Epithelial cell of prostate (primary cell): Measurements from ENCODE around the gene OLFM1.
A peak's percentile ranks its signal among the peaks of the same experiment; 100 is the strongest.

Experiments used
- DNase-seq: peaks from one replicate; pipeline ENCODE4 v3.0.0-alpha.2; 2011; ENCODE audit warnings: low read depth, low spot score
- H3K27ac ChIP-seq: fragments of 450-650 bp; 2 replicates; pipeline ENCODE4 v1.5.1; 2017; ENCODE audit warnings: mild to moderate bottlenecking

The OLFM1 gene

GRCh38 chr9:135087489-135087792, at the start of gene OLFM1:
OLFM1 (plus strand) TSS chr9:135087668; CDS start chr9:135087990, 322 bp downstream.
- DNase-seq = peak; percentile 16
- no peak within 1 kb of the TSS for H3K27ac ChIP-seq

- no peak overlapping the region for H3K27ac ChIP-seq
- no peak for DNase-seq
These were observed 49.1 kb upstream of the OLFM1 start for GRCh38 chr9:135038331-135038730.

DNA sequence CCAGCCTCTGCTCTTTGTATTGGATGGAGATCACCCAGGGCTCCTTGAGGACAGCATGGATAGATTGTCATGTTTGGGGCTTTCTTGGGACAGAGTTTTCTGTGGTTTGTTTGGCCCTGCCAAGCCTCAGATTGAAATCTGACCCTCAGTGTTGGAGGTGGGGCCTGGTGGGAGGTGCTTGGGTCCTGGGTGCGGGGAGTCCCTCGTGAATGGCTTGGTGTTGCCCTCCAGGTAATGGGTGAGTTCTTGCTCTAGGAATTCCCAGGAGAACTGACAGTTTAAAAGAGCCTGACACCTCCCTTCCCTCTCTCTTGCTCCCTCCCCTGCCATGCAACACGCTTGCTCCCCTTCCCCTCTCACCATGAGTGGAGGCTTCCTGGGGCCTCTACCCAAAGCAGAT, 48.6 kb upstream of the OLFM1 start:
- H3K27ac ChIP-seq = no peak overlapping the region
- DNase-seq = no peak

DNA sequence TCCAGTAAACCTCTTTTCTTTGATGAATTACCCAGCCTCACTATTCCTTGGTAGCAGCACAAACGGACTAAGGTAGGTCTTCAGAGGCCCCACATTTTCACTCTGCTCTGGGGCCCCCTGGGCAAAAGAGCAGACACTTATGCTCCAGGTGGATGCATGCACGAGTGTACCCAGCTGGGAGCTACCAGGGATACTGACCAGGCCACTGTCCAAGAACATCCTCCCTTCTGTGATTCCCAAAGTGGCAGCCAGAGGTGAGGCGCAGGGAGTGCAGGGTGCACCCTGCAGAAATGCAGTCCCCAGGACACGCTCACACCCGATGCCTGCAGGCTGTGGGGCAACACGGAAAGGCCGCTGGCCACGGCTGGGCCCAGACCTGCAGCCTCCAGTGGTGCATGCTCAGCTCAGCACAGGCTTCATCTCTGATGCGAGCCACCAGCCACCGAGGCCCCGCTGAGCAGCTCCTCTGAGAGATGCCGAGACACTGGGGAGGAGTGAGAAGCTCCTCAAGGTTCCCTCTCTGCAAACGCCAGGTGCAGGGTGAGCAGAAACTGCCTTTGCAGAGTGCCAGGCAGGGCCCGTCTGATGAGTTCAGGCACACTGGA, 48.1 kb upstream of the OLFM1 start:
- H3K27ac ChIP-seq = no peak overlapping the region
- no peak for DNase-seq

GRCh38 chr9:135039916-135040645, 47.4 kb upstream of the OLFM1 start:
- H3K27ac ChIP-seq = no peak overlapping the region
- no peak for DNase-seq

GRCh38 chr9:135040892-135041291, 46.6 kb upstream of the OLFM1 start:
- no peak for DNase-seq

GRCh38 chr9:135043345-135043744, 44.1 kb upstream of the OLFM1 start:
- no peak overlapping the region for H3K27ac ChIP-seq
- no peak for DNase-seq

More at GRCh38 chr9:135040892-135041291, 46.6 kb upstream of the OLFM1 start:
- no peak overlapping the region for H3K27ac ChIP-seq

GRCh38 chr9:135045264-135045927, 42.1 kb upstream of the OLFM1 start:
- no peak overlapping the region for H3K27ac ChIP-seq
- DNase-seq = no peak

DNA sequence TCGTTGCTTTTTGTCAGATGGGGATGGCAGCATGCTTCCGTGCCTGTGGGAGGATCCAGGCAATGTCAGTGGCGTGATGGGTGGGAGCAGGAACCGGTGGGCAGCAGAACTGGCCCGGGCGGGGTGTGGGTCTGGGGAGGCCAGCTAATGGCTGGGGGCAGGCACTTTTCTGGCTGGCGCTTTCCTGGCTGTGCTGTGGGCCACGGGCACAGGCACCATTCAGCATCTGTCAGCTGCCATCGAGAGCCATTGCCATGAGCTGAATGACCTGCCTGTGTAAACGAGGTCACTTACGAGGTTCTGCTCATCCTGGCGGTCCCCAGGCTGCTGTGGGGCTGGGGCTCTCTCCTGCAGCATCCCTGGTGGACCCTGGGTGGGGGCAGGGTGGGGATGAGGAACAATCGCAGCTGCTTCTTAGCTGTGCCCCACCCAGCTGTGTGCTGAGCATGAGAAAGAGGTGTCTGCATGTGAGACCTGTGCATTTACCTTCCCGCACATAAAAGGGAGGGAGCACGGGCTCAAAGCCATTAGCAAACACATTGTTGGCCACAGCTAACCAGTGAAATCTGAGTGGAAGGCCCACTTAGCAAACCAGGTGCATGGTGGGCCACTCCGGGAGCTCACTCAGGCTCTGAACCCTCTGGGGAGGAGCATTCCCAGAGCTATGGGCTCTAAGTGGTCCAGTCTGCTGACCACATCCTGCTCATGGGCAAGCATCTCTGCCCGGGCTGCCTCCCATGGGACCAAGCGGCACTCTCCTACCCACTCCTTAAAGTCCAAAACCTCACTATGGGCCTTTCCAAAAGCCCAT, 41.3 kb upstream of the OLFM1 start:
- H3K27ac ChIP-seq = no peak overlapping the region
- DNase-seq = no peak

- DNase-seq = no peak
These were observed 40.6 kb upstream of the OLFM1 start for GRCh38 chr9:135046739-135047350.

GRCh38 chr9:135047521-135047920, 39.9 kb upstream of the OLFM1 start:
- H3K27ac ChIP-seq = no peak overlapping the region
- no peak for DNase-seq

More at GRCh38 chr9:135046739-135047350, 40.6 kb upstream of the OLFM1 start:
- H3K27ac ChIP-seq = no peak overlapping the region

DNA sequence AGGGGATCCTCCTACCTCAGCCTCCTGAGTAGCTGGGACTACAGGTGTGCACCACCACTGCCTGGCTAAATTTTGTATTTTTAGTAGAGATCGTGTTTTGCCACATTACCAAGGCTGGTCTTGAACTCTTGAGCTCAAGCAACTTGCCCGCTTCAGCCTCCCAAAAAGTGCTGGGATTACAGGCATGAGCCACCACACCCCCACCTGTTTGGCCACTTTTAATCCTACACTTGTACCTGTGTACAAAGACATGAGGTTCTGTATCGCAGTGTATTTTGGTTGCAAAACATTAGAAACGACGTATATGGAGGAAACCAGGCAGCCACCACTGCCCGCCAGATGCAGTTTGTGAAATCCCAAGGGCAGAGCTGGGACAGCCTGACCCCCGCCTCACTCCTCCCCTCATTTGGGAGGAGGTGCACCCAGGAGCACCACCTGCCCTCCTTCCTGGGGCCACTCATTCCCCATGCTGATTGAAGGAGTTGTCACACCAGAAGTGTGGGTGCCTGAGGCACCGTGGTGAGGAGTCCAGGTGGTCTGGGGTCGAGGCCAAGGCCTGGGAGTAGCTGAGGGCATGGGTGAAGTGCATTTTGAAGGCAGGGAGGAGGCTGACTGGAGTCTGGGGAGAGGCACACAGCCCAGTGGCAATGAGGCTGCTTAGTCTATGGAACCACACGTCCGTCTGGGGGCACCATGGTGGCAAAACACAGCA, 39.3 kb upstream of the OLFM1 start:
- no peak overlapping the region for H3K27ac ChIP-seq
- DNase-seq = no peak

GRCh38 chr9:135048758-135049444, 38.6 kb upstream of the OLFM1 start:
- H3K27ac ChIP-seq = no peak overlapping the region
- DNase-seq = no peak

DNA sequence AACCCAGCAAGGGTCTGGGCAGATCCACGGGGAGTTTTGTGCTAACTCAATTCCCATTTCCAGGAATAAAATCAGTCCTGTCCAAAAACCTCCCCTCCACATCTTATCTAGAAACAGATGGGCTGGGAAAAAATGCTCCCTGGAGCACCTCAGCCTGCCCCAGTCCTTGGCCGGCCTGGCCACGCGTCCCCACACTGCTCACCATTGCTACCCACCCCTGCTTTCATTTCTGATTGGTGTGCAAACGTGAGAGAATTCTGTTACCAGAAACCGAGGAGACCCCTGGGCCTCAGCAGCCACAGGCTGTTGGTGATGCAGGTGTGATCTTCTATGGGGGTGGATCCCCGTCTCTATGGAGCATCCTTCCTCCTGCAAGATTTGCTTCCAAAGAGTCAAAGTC, 38.0 kb upstream of the OLFM1 start:
- no peak overlapping the region for H3K27ac ChIP-seq
- no peak for DNase-seq

- H3K27ac ChIP-seq = no peak overlapping the region
- DNase-seq = no peak
These were observed 37.1 kb upstream of the OLFM1 start for GRCh38 chr9:135050072-135050990.

DNA sequence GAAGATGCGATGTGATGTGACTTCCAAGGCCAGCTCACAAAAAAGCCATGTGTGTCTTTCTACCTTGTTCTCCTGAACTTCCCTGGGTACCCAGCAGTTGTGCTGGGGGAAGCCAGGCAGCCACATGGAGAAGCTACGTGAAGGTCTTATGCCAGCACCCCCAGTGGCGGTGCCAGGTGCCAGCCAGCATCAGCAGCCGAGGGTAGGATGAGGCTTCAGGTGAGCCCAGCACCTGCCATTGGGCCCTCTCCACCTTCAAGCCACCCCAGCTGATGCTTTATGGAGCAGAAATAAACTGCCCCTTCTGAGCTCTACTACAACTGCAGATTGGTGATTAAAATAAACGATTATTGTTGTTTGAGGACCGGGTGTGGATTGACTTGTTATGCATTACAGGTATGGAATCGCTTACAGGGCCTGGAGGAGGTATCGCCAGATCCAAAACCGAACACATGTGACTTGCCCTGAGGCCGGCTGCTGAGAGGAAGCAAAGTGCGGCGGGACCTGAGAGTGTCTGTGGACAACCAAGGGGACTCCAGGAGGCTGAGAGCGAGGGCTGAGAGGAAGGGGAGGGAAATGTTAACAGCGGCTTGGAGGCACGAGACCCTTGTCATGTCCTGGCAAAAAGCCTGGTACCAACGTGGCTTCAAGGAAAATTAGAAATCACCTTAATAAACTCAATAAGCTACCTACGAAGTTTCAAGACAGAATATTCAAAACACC, 36.0 kb upstream of the OLFM1 start:
- no peak for DNase-seq
- H3K27ac ChIP-seq = no peak overlapping the region

DNA sequence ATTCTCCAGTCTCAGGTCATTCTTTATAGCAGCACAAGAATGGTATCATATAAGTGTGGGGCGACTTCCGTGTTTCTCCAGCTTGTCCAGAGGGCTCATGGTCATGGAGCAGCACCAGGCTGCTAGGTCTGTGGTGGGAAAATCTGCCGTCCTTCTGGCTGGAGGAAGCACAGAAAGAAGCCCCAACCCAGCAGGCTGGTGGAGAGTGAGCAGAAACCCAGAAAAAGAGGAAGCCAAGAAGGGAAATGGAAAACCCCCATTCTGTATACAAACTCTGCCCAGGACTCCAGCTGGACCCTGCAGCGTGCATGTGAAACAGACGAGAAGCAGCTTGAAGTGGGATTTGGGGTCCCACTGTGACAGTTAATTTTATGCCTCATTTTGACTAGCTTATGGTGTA, 34.3 kb upstream of the OLFM1 start:
- no peak overlapping the region for H3K27ac ChIP-seq
- no peak for DNase-seq

DNA sequence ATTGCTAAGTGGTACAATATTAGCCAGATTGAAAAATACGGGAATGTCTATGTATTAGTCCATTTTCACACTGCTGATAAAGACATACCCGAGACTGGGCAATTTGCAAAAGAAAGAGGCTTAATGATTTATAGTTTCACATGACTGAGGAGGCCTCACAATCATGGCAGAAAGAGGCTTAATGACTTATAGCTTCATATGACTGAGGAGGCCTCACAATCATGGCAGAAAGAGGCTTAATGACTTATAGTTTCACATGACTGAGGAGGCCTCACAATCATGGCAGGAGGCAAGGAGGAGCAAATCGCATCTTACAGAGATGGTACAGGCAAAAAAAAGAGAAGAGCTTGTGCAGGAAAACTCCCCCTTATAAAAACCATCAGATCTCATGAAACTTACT, 32.3 kb upstream of the OLFM1 start:
- no peak overlapping the region for H3K27ac ChIP-seq
- no peak for DNase-seq
